Stomach (tissue), 4 donors: Measurements from ENCODE around the gene S1PR1.

Source experiments
- CTCF ChIP-seq, 7 experiments: fragments of 450-650 bp in 4 of 7; fragments of 200-600 bp in 3 of 7; sonication (generic) in 3 of 7; IDR thresholded peaks; one replicate each; pipeline ENCODE4 v1.5.1; 2016 to 2019; ENCODE audit warnings: antibody characterized with exemption in 7 of 7, control low read depth in 2 of 7, mild to moderate bottlenecking in 1 of 7
- EP300 ChIP-seq: sonication (generic); formaldehyde crosslinking; IDR thresholded peaks from one replicate; pipeline ENCODE4 v1.6.1; 2017; ENCODE audit warnings: antibody characterized with exemption
- POLR2A ChIP-seq, 4 donors: fragments of 450-650 bp; IDR thresholded peaks; one replicate each; pipeline ENCODE4 v1.6.1; 2016; ENCODE audit warnings: antibody characterized with exemption in 4 of 4, control low read depth in 2 of 4, mild to moderate bottlenecking in 1 of 4, moderate library complexity in 1 of 4
- POLR2AphosphoS5 ChIP-seq, 3 donors: sonication (generic); formaldehyde crosslinking; IDR thresholded peaks; one replicate each; pipeline ENCODE4 v1.6.1; 2016; ENCODE audit warnings: antibody characterized with exemption in 3 of 3

- TF ChIP-seq POLR2AphosphoS5 (IDR thresholded peaks at IDR 0.05) (no peak), CTCF (IDR thresholded peaks at IDR 0.05) (no peak), POLR2A (IDR thresholded peaks at IDR 0.05) (no peak), EP300 (no peak)
These were observed 49.5 kb upstream of the S1PR1 start for GRCh38 chr1:101187297-101187696.
